NCI-H2196 treated with DMSO at 0.1 percent for 48 hours (cell line): Measurements from ENCODE around the gene USP32.
"Not testable (repeated sequence)": the region's sequence is repeated elsewhere in the genome, so short reads cannot be mapped to it uniquely, and the experiment has no call there.

Experiments
- DNase-seq: peaks from one replicate; lab custom pipeline; 2025; ENCODE audit not compliant: unreplicated experiment; lab: John Stamatoyannopoulos, UW

The USP32 gene

GRCh38 chr17:60403962-60404361 is 12.0 kb upstream of the USP32 start:
- no peak for DNase-seq

DNA sequence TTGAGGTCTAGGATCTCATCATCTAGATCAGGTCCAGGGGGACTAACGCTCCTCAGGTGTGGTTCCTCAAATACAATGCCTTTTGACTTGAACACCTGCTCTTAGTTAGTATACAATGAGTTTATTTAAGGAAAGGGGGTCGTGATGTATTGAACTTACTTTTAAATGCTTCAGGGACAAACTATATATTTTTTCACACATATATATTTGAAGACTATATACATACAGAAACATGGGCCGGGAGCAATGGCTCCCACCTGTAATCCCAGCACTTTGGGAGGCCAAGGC is 11.5 kb upstream of the USP32 start:
- DNase-seq, result no peak

GRCh38 chr17:60401819-60402218 is 9.9 kb upstream of the USP32 start:
- DNase-seq, result no peak

DNA sequence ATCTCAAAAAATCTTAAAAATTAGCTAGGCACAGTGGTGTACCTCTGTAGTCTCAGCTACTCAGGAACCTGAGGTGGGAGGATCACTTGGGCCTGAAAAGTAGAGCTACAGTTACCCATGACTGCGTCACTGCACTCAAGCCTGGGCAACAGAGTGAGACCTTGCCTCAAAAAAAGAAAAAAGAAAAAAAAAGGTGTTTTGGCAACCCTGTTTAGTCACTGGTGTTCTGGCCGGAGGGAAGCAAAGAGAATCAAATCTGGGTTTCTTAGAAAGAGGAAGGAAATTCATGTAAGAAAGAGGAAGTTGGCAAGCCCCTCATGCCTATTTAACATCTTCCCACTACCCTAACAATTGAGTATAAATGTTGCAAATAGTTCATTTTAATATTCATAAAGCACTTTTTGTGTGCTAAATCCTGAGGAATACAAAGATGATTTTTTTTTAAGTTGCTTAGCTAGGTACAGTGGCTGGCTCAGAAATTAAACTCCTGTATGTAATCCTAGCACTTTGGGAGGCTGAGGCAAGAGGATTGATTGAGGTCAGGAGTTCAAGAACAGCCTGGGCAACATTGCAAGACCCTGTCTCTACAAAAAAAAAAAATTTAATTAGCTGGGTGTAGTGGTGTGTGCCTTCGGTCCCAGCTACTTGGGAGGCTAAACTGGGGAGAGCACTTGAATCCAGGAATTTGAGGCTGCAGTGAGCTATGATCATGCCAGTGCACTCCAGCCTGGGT is 6.5 kb upstream of the USP32 start:
- DNase-seq, result no peak

GRCh38 chr17:60396412-60396811 is 4.5 kb upstream of the USP32 start:
- no peak for DNase-seq

DNA sequence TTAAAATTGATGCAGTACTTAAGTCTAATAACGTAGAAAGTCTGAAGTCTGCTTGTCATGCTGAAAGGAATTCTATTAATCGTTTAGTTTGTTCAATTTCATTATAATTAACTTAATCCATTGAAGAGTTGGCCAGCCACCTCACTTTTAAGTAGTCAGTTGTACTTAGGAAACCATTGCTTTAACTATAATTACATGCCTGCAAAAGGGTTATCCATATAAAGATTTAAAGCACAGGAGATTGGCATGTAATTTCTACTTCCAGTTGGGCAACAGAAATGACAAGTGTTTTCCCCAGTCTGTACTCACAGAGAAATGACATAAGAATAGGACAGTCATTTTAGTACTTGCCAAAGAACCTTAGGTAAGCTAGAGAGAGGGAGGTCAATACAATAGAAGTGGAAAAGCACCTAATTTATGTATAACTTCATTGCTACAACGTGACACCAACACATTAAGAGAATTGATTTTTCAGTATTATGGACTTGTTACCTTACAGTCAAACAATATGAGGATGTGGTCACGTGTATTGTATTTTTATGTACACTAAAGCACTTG is 3.7 kb upstream of the USP32 start:
- DNase-seq, result no peak

DNA sequence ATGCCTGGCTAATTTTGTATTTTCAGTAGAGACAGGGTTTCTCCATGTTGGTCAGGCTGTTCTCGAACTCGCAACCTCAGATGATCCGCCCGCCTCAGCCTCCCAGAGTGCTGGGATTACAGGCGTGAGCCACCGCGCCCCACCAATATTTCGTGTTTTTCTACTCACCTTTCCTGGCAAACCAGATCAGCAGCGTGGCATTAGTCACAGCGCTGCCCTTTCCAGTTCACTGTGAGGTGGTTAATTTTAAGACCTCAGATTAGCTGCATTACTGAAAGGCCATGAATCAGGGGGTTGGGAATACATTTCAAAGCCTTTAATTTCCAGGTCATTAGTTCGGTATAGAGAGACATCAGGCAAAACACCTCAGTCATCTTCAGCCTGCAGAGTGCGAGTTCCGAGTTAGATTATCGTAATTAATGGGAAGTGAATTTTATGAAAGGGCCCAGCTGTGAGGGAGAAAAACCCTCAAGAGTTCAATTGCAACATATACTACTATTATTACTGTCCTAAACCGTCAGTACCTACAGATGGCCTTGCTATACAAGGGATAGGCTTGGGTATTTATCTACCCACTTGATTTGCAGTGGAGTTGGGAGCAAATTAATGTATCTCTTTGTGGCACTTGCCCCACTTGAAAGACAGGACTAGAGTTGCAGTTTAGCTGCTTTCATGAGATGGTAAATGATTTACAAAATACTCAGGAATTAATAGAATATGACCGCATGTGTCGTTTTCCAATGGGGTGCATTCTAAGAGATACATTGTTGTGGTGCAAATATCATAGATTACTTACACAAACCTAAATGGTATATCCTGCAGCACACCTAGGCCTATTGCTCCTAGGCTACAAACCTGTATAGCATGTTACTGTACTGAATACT is 2.1 kb upstream of the USP32 start:
- no peak for DNase-seq

GRCh38 chr17:60392845-60393702 is 1.1 kb upstream of the USP32 start:
- peak; percentile 62 for DNase-seq

DNA sequence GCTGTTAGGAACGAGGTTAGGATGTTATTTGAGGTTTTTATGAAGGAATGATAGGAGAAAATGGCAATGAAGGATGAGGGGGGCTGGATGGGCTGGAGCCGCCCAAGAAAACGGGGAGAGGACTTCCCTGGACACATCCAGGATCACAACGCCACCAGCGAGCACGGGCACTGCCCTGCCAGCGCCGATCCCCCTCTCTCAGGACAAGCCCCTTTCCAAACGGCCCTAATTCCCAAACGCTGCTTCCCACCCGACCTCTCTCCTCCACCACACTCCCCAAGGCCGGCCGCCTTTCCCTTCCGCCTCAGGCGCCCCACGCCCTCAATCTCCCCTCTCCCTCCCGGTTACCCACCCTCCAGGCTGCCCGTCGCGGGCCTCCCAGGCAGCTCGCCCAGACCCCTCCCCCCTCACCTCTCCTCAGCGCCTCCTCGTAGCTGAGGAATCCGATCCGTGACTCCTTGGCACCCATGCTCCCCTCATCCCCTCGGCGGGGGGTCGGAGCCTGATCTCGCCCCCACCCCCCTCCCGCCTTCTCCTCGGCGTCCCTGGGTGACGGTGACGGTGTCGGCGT is 377 bp downstream of the USP32 start:
- no peak for DNase-seq

DNA sequence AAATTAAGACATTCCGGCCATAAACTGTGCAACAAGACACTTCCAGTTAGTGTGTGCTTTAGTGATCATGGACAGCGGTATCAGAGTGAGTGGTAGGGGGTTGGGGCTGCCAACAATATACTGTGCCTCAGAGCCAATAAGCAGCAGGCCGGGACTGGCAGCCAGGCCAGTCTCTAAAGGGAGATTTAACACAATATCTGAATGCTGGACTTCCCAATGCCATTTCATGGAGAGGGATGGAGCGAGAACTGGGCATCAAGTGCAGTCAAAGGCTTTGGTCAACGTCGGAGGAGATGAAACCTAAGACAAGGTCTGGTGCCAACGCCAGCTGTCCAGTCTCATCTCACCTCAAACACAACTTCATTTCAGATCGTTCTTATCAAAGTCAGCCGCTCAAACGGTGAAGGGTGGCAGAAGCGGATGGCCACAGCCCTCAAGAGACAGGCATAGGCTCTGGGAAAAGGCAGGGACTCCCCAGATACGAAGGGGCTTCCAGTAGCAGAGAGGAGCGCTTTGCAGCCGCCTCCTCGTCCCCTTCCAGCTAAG is 935 bp downstream of the USP32 start:
- DNase-seq, result no peak

DNA sequence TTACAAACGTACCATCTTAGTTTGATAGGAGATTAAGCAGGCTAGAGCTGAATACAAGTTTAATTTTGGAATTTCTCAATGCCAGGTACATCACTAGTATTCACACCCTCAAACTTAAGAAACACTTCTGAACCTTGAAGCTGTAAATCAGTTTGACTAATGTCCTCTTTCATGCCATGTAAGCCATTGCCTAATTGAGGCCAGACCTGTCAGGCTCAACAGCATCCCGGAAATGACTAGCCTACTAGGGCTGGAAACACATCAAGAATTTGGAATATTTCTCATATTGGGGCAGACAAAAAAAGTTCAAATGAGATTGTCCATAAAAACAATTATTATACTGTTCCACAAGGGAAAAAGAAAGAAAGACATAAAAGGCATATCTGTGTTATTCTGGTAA is 1.7 kb downstream of the USP32 start:
- no peak for DNase-seq

GRCh38 chr17:60388742-60389141 is 3.2 kb downstream of the USP32 start:
- DNase-seq, result no peak

DNA sequence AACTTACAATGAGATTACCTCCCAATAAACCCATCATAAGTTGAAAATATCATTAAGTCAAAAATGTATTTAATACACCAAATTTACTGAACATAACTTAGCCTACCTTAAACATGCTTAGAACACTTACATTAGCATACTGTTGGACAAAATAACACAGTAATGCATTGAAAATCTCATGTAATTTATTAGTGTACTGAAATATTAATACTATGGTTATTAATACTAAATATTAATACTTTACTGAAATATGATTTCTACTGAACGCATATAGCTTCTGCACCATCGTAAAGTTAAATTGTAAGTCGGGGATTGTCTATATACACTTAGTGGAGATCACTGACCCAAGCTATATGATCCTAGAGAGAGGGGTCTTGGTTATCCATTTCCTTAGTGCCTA is 4.3 kb downstream of the USP32 start:
- no peak for DNase-seq

GRCh38 chr17:60386147-60387058 is 5.5 kb downstream of the USP32 start:
- no peak for DNase-seq

DNA sequence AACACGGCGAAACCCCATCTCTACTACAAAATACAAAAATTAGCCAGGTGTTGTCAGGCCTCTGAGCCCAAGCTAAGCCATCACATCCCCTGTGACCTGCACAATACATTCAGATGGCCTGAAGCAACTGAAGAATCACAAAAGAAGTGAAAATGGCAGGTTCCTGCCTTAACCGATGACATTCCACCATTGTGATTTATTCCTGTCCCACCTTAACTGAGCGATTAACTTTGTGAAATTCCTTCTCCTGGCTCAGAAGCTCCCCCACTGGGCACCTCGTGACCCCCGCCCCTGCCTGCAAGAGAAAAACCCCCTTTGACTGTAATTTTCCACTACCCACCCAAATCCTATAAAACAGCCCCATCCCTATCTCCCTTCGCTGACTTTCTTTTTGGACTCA is 7.0 kb downstream of the USP32 start:
- DNase-seq, result not testable (repeated sequence)

DNA sequence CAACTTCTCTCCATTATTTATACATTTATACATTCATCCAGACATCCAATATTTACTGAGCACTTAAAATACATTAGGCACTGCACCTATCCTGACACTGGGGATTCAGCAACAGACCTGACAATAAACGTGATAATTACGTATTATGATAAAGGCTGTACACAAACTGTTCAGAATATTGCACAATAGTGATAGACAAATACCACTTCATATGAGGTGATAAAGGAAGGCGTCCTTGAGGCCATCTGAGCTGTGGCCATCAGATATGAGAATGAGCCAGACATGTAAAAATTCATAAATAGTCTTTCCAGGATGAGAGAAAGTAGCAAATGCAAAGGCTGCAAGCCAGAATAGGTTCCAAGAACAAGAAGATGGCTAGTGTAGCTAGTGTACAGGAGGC is 8.6 kb downstream of the USP32 start:
- no peak for DNase-seq

DNA sequence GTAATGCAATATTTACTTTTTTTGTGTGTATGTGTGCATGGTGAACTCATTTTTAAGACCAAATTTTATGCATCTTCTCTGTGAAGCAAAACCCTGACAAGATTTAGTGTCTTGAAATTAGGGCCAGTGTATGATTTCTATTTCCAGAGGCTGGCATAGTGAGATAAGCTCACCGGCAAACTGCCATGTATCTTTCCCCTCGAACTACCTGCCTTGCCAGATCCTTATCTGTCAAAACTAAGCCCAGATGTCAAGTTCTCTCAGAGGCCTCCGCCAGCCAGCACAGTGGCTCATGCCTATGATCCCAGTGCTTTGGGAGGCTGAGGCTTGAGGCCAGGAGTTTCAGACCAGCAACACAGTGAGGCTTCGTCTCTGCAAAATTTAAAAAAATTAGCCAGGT is 10.0 kb downstream of the USP32 start:
- DNase-seq, result no peak

GRCh38 chr17:60379461-60379860 is 12.5 kb downstream of the USP32 start:
- DNase-seq, result not testable (repeated sequence)

GRCh38 chr17:60378187-60378586 is 13.7 kb downstream of the USP32 start:
- DNase-seq, result not testable (repeated sequence)
